ENCODE results near the gene SNCB. TPM values are rescaled to one million over a fixed set of nuclear protein-coding genes. Genes with fewer than 3 reads are reported as not detected.

Gene SNCB
- total and polyA plus RNA-seq, 2 donors from 2014 or later: not detected

DNA sequence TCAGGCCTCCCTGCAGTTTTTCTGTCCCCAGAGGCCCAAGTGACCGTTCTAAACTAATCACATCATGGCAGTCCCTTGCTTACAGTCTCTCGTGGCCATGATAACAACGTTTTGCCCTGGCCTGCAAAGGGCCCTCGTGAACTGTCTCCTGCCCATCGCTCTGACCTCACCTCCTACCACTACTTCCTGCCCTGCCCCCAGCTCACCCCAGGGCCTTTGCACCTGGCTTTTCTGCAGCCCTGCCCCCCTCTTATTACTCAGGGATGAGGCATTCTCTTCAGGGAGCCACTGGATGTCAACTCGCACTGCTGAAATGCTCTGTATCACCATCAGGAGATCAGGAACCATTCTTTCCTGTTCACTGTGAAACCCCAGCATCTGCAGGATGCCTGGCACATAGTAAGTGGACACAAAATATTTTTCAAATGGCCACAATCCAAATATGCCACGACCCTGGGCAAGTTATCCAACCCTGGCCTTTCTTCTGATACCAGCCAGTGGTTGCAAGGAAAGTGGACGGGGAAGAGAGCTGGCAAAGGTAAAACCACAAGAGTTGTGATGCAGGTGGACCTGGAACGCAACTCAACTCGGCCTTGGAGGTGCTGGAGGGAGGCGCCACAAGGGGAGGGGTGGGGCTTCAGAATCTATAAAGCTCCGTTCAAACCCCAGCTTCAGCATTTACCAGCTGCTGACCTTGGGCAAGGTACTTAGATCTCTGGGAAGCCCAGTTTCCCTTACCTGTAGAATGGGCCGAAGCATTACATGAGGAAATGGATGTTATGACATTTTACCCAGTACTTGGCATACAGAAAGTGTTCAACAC lies 1.7 kb downstream of the SNCB start:
- peaks cover 31% of the 10 kb centered on the region for H3K27me3 ChIP-seq (ENCODE audit: control insufficient read depth, insufficient read depth, low read length)
- intact Hi-C loops (cut with DNase I): no loop called here
- TF ChIP-seq CTCF (IDR thresholded peaks at IDR 0.05; ENCODE audit: borderline replicate concordance, extremely low read depth, insufficient read depth): no peak
- H3K4me3 ChIP-seq (ENCODE audit: low read length in 3 of 3): no peak overlapping the region
- no peak for FAIRE-seq
- H3K27ac ChIP-seq (ENCODE audit: low read depth in 2 of 2, low read length in 2 of 2): no peak overlapping the region
- no peaks in the 10 kb centered on the region for H3K36me3 ChIP-seq (ENCODE audit: control insufficient read depth in 2 of 3, insufficient read depth in 3 of 3, low read length in 3 of 3)
- H3K9ac ChIP-seq (ENCODE audit: low read length in 3 of 3): no peak overlapping the region
- H3K9me3 ChIP-seq (ENCODE audit: control insufficient read depth in 2 of 3, insufficient read depth in 1 of 3, low read length in 3 of 3): no peaks in the 10 kb centered on the region
- H3K4me1 ChIP-seq (ENCODE audit: control insufficient read depth in 2 of 3, insufficient read depth in 2 of 3, low read depth in 1 of 3, low read length in 3 of 3): peaks cover 0 to 7% (median 0%) of the 10 kb centered on the region in 3 donors
- DNase-seq: peak in 1 of 5 donors; percentile 46

DNA sequence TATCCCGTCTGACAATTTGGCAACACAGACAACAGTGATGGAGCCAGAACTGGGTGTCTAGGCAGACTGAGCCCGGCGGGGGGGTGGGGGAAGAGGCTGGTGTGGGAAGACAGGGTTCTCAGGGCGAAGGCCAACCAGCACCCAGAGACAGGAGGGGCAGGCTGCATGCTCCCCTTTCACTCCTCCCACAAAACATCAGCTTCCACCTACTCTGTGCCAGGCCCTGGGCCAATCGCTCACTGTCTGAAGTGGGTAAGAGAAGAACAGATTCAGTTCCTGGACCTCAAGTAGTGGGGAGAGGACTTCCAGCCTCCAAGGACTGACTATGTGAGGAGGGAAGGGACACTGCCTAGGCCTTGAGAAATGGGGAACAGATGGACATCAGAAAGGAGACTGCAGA lies 2.8 kb downstream of the SNCB start:
- Histone ChIP-seq H3K9ac (ENCODE audit: low read length in 3 of 3) (no peak overlapping the region), H3K36me3 (ENCODE audit: control insufficient read depth in 2 of 3, insufficient read depth in 3 of 3, low read length in 3 of 3) (no peaks in the 10 kb centered on the region), H3K27me3 (ENCODE audit: control insufficient read depth, insufficient read depth, low read length) (peaks cover 31% of the 10 kb centered on the region), H3K4me1 (ENCODE audit: control insufficient read depth in 2 of 3, insufficient read depth in 2 of 3, low read depth in 1 of 3, low read length in 3 of 3) (peaks cover 0 to 7% (median 0%) of the 10 kb centered on the region in 3 donors), H3K27ac (ENCODE audit: low read depth in 2 of 2, low read length in 2 of 2) (no peak overlapping the region), H3K4me3 (ENCODE audit: low read length in 3 of 3) (no peak overlapping the region), H3K9me3 (ENCODE audit: control insufficient read depth in 2 of 3, insufficient read depth in 1 of 3, low read length in 3 of 3) (no peaks in the 10 kb centered on the region)
- intact Hi-C loops (cut with DNase I): no loop called here
- no peak for FAIRE-seq
- DNase-seq: peak in 1 of 5 donors; percentile 58
- no peak for TF ChIP-seq CTCF (IDR thresholded peaks at IDR 0.05; ENCODE audit: borderline replicate concordance, extremely low read depth, insufficient read depth)

DNA sequence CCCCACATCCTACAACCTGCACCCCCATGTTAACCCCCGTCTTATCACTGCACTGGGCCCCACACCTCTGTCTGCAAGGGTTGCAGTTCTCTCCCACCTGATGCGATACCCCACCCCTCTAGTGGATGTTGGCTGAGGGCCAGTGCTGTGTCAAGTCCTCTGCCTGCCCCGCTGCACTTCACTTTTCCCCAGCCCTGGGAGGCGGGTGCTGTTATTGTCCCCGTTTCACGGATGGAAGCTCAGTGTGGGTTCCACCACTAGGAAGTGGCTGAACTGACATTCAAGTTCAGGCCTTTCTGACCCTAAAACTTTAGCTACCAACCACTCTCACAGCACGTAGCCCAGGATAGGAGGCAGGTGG lies 3.5 kb downstream of the SNCB start:
- intact Hi-C loops (cut with DNase I): no loop called here
- H3K9ac ChIP-seq (ENCODE audit: low read length in 3 of 3): no peak overlapping the region
- no peak overlapping the region for H3K4me3 ChIP-seq (ENCODE audit: low read length in 3 of 3)
- FAIRE-seq: no peak
- no peak overlapping the region for H3K27ac ChIP-seq (ENCODE audit: low read depth in 2 of 2, low read length in 2 of 2)
- H3K4me1 ChIP-seq (ENCODE audit: control insufficient read depth in 2 of 3, insufficient read depth in 2 of 3, low read depth in 1 of 3, low read length in 3 of 3): peaks cover 0 to 7% (median 0%) of the 10 kb centered on the region in 3 donors
- no peak for TF ChIP-seq CTCF (IDR thresholded peaks at IDR 0.05; ENCODE audit: borderline replicate concordance, extremely low read depth, insufficient read depth)
- H3K27me3 ChIP-seq (ENCODE audit: control insufficient read depth, insufficient read depth, low read length): peaks cover 31% of the 10 kb centered on the region
- no peaks in the 10 kb centered on the region for H3K9me3 ChIP-seq (ENCODE audit: control insufficient read depth in 2 of 3, insufficient read depth in 1 of 3, low read length in 3 of 3)
- peak in 1 of 5 donors; percentile 52 for DNase-seq
- no peaks in the 10 kb centered on the region for H3K36me3 ChIP-seq (ENCODE audit: control insufficient read depth in 2 of 3, insufficient read depth in 3 of 3, low read length in 3 of 3)

Measured in kidney (tissue), 14 donors.